Keratinocyte (primary cell): ENCODE results near the gene RNF157.

Experiments used
- CTCF ChIP-seq, 3 experiments: IDR thresholded peaks in 1 of 3; conservative IDR thresholded peaks in 1 of 3; optimal IDR thresholded peaks in 1 of 3; 2 replicates in 2 of 3; 3 replicates in 1 of 3; pipeline versions ENCODE3 to v1.5.1; 2011; ENCODE audit warnings: low read length in 3 of 3, mild to moderate bottlenecking in 3 of 3, moderate library complexity in 2 of 3, control low read depth in 1 of 3, inconsistent platforms in 1 of 3; ENCODE audit not compliant: insufficient read depth in 2 of 3; ENCODE audit errors: extremely low read depth in 1 of 3
- EZH2 ChIP-seq: IDR thresholded peaks from one replicate; pipeline ENCODE4 v1.6.1; 2012; ENCODE audit warnings: inconsistent platforms, mild to moderate bottlenecking, low read length, moderate library complexity

DNA sequence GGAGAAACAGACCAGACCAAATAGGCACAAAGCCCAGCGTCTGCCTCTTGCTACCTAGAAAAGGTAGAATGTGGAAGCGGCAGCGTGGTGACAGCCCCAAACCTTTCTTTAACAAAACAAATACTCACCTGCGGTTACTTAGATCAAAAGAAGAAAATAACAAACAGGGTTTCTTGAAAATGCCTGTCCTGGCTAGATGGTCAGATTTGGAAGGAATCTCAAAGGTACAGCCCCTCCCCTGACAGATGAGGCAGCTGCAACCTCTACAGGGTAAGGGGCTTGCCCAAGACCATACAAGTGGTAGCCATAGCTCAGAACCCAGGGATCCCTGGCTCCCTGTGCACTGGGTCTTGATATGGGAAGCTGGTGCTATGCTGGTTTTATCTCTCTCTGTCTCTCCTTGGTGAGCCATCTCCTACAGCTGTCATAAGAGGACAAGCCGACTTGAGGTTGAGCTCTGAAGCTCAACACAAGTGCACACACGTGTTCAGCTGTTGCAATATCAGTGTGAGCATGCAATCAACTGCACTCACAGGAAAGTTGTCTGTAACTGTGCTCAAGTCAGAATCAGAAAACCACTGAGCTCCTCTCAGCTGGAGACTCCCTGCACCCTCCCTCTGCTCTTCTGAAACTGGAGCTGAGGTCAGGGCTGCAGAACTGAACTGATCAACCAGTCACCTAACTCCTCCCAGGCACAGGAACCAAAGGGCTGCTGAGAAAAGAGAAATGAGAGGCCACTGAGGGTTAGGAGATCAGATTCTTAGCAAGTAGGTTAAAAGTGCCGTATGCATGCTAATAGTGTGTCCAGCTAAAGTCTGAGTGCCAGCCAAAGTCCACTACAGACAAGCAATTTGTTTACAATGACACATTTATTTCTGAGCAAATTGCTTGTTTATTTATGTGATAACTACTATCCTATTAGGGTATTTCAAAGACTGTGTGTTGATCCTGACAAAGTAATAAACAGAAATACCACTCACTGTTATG lies 6.1 kb upstream of the RNF157 start:
- TF ChIP-seq CTCF (optimal IDR thresholded peaks at IDR 0.05 in 1 of 3, IDR thresholded peaks at IDR 0.05 in 1 of 3, conservative IDR thresholded peaks at IDR 0.05 in 1 of 3; ENCODE audit: extremely low read depth in 1 of 3, insufficient read depth in 2 of 3, low read length in 3 of 3): no peak
- TF ChIP-seq EZH2: no peak
